GM21447 (cell line): ENCODE results near the gene BCL2L13.
A peak's percentile ranks its signal among the peaks of the same experiment; 100 is the strongest.

Experiments
- ATAC-seq: cut with Tn5 transposase; IDR thresholded peaks from one replicate; pipeline ENCODE4 v1.9.1; 2021; ENCODE audit not compliant: unreplicated experiment

Gene BCL2L13

GRCh38 chr22:17638432-17639246 lies at the start of gene BCL2L13:
TSS of gene BCL2L13 (plus strand) at chr22:17638757. CDS start at chr22:17655712, 16,955 bp downstream.
- peak; percentile 88 for ATAC-seq

GRCh38 chr22:17589810-17590375 lies 48.7 kb upstream of the BCL2L13 start:
- ATAC-seq = no peak

- no peak for ATAC-seq
These were observed 48.0 kb upstream of the BCL2L13 start for GRCh38 chr22:17590586-17590985.

- ATAC-seq = no peak
These were observed 46.4 kb upstream of the BCL2L13 start for GRCh38 chr22:17592201-17592600.

- no peak for ATAC-seq
These were observed 42.3 kb upstream of the BCL2L13 start for GRCh38 chr22:17596226-17596625.

- no peak for ATAC-seq
These were observed 41.3 kb upstream of the BCL2L13 start for GRCh38 chr22:17597217-17597616.

- no peak for ATAC-seq
These were observed 40.2 kb upstream of the BCL2L13 start for GRCh38 chr22:17598318-17598717.

GRCh38 chr22:17601031-17601430 lies 37.5 kb upstream of the BCL2L13 start:
- no peak for ATAC-seq

GRCh38 chr22:17603668-17604067 lies 34.9 kb upstream of the BCL2L13 start:
- no peak for ATAC-seq

- ATAC-seq = no peak
These were observed 32.1 kb upstream of the BCL2L13 start for GRCh38 chr22:17606496-17606895.

- ATAC-seq = no peak
These were observed 30.6 kb upstream of the BCL2L13 start for GRCh38 chr22:17607891-17608521.

- ATAC-seq = no peak
These were observed 26.5 kb upstream of the BCL2L13 start for GRCh38 chr22:17612057-17612456.

- no peak for ATAC-seq
These were observed 25.3 kb upstream of the BCL2L13 start for GRCh38 chr22:17613280-17613679.

- ATAC-seq = no peak
These were observed 10.6 kb upstream of the BCL2L13 start for GRCh38 chr22:17627961-17628405.

GRCh38 chr22:17628406-17629172 lies 10.0 kb upstream of the BCL2L13 start, which contains the start of gene ATP6V1E1:
TSS of gene ATP6V1E1 (minus strand) at chr22:17628749. CDS start at chr22:17628635, 114 bp downstream.
- ATAC-seq = peak; percentile 98

- ATAC-seq = no peak
These were observed 9.4 kb upstream of the BCL2L13 start for GRCh38 chr22:17629173-17629489.

GRCh38 chr22:17629641-17630040 lies 8.9 kb upstream of the BCL2L13 start:
- no peak for ATAC-seq

- ATAC-seq = no peak
These were observed 7.4 kb upstream of the BCL2L13 start for GRCh38 chr22:17631076-17631565.

- ATAC-seq = no peak
These were observed 5.2 kb upstream of the BCL2L13 start for GRCh38 chr22:17633217-17633997.

GRCh38 chr22:17633998-17634323 lies 4.6 kb upstream of the BCL2L13 start:
- no peak for ATAC-seq
